ENCODE results near the gene OR2K2. TPM values are rescaled to one million over a fixed set of nuclear protein-coding genes. Genes with fewer than 3 reads are reported as not detected.

OR2K2 gene
- total and polyA plus RNA-seq, 9 of the 15 experiments (the other 6 are each of a cell fraction or from before 2014, with no cell fraction given), result not detected

GRCh38 chr9:111298731-111299598, 31.1 kb downstream of the OR2K2 start (continued):
- TF ChIP-seq CTCF (IDR thresholded peaks at IDR 0.05 in 2 of 3, conservative IDR thresholded peaks at IDR 0.05 in 1 of 3; ENCODE audit: insufficient read depth in 2 of 3, low read depth in 1 of 3, low read length in 3 of 3) (peak; percentile 27 to 81 (median 54); a peak in 5 of 6 replicates), MYC (IDR thresholded peaks at IDR 0.05; ENCODE audit: low read depth, low read length) (no peak), MYC (CRISPR knock-in tag; IDR thresholded peaks at IDR 0.05; ENCODE audit: borderline replicate concordance, low read depth) (no peak), SMC3 (conservative IDR thresholded peaks at IDR 0.05; ENCODE audit: insufficient read depth, low read depth, low read length) (peak; percentile 53), C11orf30 (IDR thresholded peaks at IDR 0.05; ENCODE audit: low read depth) (peak; percentile 83), REST (IDR thresholded peaks at IDR 0.05; ENCODE audit: borderline replicate concordance) (peak; percentile 66; the same call in 1 of the 2 replicates), REST (CRISPR knock-in tag; IDR thresholded peaks at IDR 0.05; ENCODE audit: low read depth) (no peak), UBTF (IDR thresholded peaks at IDR 0.05; ENCODE audit: borderline replicate concordance in 1 of 2, low read depth in 2 of 2, low read length in 2 of 2) (no peak), MAFF (IDR thresholded peaks at IDR 0.05; ENCODE audit: low read length) (peak; percentile 64; the same call in 1 of the 2 replicates), FOXK1 (CRISPR knock-in tag; IDR thresholded peaks at IDR 0.05; ENCODE audit: borderline replicate concordance) (no peak), COPS2 (conservative IDR thresholded peaks at IDR 0.05) (no peak), MAZ (CRISPR knock-in tag; conservative IDR thresholded peaks at IDR 0.05 in 1 of 2, IDR thresholded peaks at IDR 0.05 in 1 of 2) (no peak), ZBTB17 (CRISPR knock-in tag; IDR thresholded peaks at IDR 0.05) (no peak), ZNF3 (CRISPR knock-in tag; IDR thresholded peaks at IDR 0.05) (no peak)

Data from K562 (cell line).